ENCODE results near the gene CDK19. TPM values are rescaled to one million over a fixed set of nuclear protein-coding genes. Genes with fewer than 3 reads are reported as not detected.

The CDK19 gene
- total and polyA plus RNA-seq, 2 of the 13 experiments (the other 11 are each of a cell fraction or from before 2014, with no cell fraction given) = 13.4 to 27.0 TPM

DNA sequence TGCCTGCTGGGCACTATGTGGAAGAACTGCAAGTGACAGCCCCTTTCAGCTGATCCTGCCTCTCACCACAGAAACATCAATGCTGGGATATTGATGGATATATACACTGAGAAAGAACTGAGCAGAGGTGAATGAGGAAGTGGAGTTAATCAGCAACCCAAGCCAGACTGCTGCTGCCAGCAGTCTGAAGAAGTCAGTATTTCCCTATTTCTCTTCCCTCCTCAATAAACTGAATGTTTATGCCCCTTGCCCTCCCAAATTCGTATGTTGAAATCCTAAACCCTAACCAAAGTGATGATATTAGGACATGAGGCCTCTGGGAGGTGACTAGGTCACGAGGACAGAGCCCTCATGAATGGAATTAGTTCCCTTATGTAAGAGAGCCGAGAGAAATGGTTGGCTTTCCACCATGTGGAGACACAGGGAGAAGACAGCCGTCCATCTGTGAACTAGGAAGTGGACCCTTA lies 76.3 kb downstream of the CDK19 start (continued):
- TF ChIP-seq ZHX1 (CRISPR knock-in tag; IDR thresholded peaks at IDR 0.05; ENCODE audit: low read depth) (0 out of 2 replicates have a peak, but pooled peaks have one; percentile 21), ZBTB34 (CRISPR knock-in tag; IDR thresholded peaks at IDR 0.05) (no peak), HMGA1 (CRISPR knock-in tag; conservative IDR thresholded peaks at IDR 0.05) (no peak), JUN (CRISPR knock-in tag; IDR thresholded peaks at IDR 0.05) (peak; percentile 37; the same call in 1 of the 2 replicates), THAP7 (CRISPR knock-in tag; IDR thresholded peaks at IDR 0.05) (0 out of 2 replicates have a peak, but pooled peaks have one; percentile 47), ZNF224 (CRISPR knock-in tag; IDR thresholded peaks at IDR 0.05) (no peak)
- TF ChIP-seq, protein P1, sequence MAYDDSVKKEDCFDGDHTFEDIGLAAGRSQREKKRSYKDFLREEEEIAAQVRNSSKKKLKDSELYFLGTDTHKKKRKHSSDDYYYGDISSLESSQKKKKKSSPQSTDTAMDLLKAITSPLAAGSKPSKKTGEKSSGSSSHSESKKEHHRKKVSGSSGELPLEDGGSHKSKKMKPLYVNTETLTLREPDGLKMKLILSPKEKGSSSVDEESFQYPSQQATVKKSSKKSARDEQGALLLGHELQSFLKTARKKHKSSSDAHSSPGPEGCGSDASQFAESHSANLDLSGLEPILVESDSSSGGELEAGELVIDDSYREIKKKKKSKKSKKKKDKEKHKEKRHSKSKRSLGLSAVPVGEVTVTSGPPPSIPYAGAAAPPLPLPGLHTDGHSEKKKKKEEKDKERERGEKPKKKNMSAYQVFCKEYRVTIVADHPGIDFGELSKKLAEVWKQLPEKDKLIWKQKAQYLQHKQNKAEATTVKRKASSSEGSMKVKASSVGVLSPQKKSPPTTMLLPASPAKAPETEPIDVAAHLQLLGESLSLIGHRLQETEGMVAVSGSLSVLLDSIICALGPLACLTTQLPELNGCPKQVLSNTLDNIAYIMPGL (CRISPR knock-in tag; IDR thresholded peaks at IDR 0.05; ENCODE audit: borderline replicate concordance in 1 of 2, low read depth in 1 of 2) = 0 out of 4 replicates have a peak, but pooled peaks of 1 of the 2 experiments have one; percentile 45

Measured in HepG2 (cell line).